Activated CD4-positive, CD25-positive, alpha-beta regulatory T cell treated with anti-CD3 and anti-CD28 coated beads, Interleukin-2, amount 50 U/mL, for 72 hours (primary cell): ENCODE measurements around the gene CORO2B.

Experiments
- DNase-seq: peaks from one replicate; pipeline ENCODE4 v3.0.0; 2021

The CORO2B gene

GRCh38 chr15:68709876-68710275 lies 131.1 kb downstream of the CORO2B start:
- no peak for DNase-seq

- no peak for DNase-seq
Measured at GRCh38 chr15:68710536-68710935, 131.7 kb downstream of the CORO2B start.

- no peak for DNase-seq
Measured at GRCh38 chr15:68711406-68711805, 132.6 kb downstream of the CORO2B start.

- no peak for DNase-seq
Measured at GRCh38 chr15:68712886-68713285, 134.1 kb downstream of the CORO2B start.

- no peak for DNase-seq
Measured at GRCh38 chr15:68713874-68714273, 135.1 kb downstream of the CORO2B start.

GRCh38 chr15:68715111-68715510 lies 136.3 kb downstream of the CORO2B start:
- no peak for DNase-seq

GRCh38 chr15:68717951-68718350 lies 139.2 kb downstream of the CORO2B start:
- DNase-seq, result no peak

GRCh38 chr15:68718468-68718867 lies 139.7 kb downstream of the CORO2B start:
- no peak for DNase-seq

GRCh38 chr15:68719051-68719450 lies 140.3 kb downstream of the CORO2B start:
- DNase-seq, result no peak

- no peak for DNase-seq
Measured at GRCh38 chr15:68719672-68720071, 140.9 kb downstream of the CORO2B start.

- no peak for DNase-seq
Measured at GRCh38 chr15:68721886-68722285, 143.1 kb downstream of the CORO2B start.

- DNase-seq, result no peak
Measured at GRCh38 chr15:68725736-68726135, 146.9 kb downstream of the CORO2B start.

- no peak for DNase-seq
Measured at GRCh38 chr15:68726246-68726645, 147.5 kb downstream of the CORO2B start.

- DNase-seq, result no peak
Measured at GRCh38 chr15:68729789-68730411, 151.1 kb downstream of the CORO2B start.

- DNase-seq, result no peak
Measured at GRCh38 chr15:68730471-68730919, 151.7 kb downstream of the CORO2B start.

GRCh38 chr15:68730976-68731897 lies 152.4 kb downstream of the CORO2B start:
- no peak for DNase-seq

GRCh38 chr15:68732451-68732850 lies 153.7 kb downstream of the CORO2B start:
- DNase-seq, result no peak

- no peak for DNase-seq
Measured at GRCh38 chr15:68733666-68734065, 154.9 kb downstream of the CORO2B start.

- DNase-seq, result no peak
Measured at GRCh38 chr15:68734352-68734751, 155.6 kb downstream of the CORO2B start.

- DNase-seq, result no peak
Measured at GRCh38 chr15:68734881-68735280, 156.1 kb downstream of the CORO2B start.

- no peak for DNase-seq
Measured at GRCh38 chr15:68735610-68736009, 156.8 kb downstream of the CORO2B start.

GRCh38 chr15:68739390-68740080 lies 160.7 kb downstream of the CORO2B start:
- no peak for DNase-seq

GRCh38 chr15:68743256-68743655 lies 164.5 kb downstream of the CORO2B start:
- no peak for DNase-seq

GRCh38 chr15:68749365-68749764 lies 170.6 kb downstream of the CORO2B start:
- DNase-seq, result no peak
